Measurements from ENCODE around the gene THOC2.
"Not testable (repeated sequence)": the region's sequence is repeated elsewhere in the genome, so short reads cannot be mapped to it uniquely, and the experiment has no call there.

Gene THOC2

DNA sequence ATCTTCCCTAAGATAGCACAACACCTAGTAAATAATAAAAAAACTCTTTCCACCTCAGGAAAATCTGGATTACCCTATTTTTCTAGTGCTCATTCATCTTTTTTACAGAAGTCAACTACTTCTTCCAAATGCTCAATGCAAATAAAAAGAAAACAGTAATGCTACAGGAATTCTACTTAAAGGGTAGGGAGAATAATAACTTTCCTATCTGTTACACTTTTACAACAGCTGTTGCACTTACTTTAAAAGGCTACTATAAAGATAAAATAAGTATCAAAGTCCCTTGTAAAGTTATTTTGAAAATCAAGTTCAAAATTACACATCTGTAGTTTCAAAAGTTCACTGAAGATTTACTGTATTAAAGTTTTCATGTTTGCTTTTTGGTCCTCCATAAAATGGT is 37.6 kb downstream of the THOC2 start:
- H3K4me3 ChIP-seq (ENCODE audit: control insufficient read depth, low read depth, low read length): no peak overlapping the region
- DNase-seq (ENCODE audit: low read depth): no peak
- TF ChIP-seq, protein P1, sequence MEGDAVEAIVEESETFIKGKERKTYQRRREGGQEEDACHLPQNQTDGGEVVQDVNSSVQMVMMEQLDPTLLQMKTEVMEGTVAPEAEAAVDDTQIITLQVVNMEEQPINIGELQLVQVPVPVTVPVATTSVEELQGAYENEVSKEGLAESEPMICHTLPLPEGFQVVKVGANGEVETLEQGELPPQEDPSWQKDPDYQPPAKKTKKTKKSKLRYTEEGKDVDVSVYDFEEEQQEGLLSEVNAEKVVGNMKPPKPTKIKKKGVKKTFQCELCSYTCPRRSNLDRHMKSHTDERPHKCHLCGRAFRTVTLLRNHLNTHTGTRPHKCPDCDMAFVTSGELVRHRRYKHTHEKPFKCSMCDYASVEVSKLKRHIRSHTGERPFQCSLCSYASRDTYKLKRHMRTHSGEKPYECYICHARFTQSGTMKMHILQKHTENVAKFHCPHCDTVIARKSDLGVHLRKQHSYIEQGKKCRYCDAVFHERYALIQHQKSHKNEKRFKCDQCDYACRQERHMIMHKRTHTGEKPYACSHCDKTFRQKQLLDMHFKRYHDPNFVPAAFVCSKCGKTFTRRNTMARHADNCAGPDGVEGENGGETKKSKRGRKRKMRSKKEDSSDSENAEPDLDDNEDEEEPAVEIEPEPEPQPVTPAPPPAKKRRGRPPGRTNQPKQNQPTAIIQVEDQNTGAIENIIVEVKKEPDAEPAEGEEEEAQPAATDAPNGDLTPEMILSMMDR (conservative IDR thresholded peaks at IDR 0.05; ENCODE audit: control insufficient read depth, insufficient read depth, low read depth, low read length): no peak

DNA sequence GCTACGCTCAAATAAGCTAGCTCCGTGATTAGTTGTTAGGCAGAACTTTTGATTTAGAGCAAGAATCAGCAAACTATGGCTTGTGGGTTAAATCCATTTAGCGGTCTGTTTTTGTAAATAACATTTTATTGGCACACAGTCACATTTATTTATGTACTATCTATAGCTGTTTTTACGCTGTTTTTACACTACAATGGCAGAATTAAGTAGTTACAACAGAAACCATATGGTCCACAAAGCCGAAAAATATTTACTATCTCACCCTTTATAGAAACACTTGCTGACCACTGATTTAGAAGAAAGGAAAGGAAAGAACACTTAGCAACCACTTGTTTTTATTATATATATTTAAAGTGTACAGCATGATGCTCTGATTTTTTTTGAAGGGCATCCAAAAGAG is 41.1 kb downstream of the THOC2 start:
- DNase-seq (ENCODE audit: low read depth): no peak
- TF ChIP-seq, protein P1 (conservative IDR thresholded peaks at IDR 0.05; ENCODE audit: control insufficient read depth, insufficient read depth, low read depth, low read length): no peak
- H3K4me3 ChIP-seq (ENCODE audit: control insufficient read depth, low read depth, low read length): no peak overlapping the region

DNA sequence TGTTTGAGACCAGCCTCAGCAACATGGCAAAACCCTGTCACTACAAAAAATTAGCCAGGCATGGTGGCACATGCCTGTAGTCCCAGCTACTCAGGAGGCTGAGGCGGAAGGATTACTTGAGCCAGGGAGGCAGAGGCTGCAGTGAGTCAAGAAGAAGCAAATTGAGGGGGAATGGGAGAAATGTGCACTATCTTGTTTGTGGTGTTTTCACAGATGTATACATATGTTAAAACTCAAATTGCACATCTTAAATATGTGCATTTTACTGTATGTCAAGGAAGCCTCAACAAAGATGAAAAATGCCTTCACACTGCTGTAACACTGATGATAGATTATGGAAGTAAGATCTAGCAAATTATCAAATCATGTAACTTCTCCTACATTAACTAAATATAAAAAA is 44.3 kb downstream of the THOC2 start:
- no peak for DNase-seq (ENCODE audit: low read depth)
- no peak overlapping the region for H3K4me3 ChIP-seq (ENCODE audit: control insufficient read depth, low read depth, low read length)
- TF ChIP-seq, protein P1 (conservative IDR thresholded peaks at IDR 0.05; ENCODE audit: control insufficient read depth, insufficient read depth, low read depth, low read length): no peak

DNA sequence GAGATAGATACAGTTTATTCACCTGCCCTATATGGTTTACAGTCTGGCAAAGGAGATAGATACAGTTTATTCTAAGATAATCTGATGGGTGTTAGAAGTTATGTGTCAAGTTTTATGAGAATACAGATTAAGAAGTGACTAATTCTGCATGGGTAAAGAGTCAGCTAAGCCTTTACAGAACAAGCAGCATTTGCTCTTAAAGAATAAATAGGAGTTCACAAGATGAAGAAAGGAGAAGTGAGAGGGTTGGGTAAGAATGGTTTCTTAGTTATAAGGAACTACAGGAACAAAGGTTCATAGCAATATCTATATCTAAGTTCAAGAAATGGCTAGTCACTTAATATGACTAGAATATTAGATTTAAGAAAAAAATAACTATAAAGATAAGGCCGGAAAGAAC is 47.6 kb downstream of the THOC2 start:
- no peak for DNase-seq (ENCODE audit: low read depth)
- H3K4me3 ChIP-seq (ENCODE audit: control insufficient read depth, low read depth, low read length): no peak overlapping the region
- TF ChIP-seq, protein P1 (conservative IDR thresholded peaks at IDR 0.05; ENCODE audit: control insufficient read depth, insufficient read depth, low read depth, low read length): no peak

DNA sequence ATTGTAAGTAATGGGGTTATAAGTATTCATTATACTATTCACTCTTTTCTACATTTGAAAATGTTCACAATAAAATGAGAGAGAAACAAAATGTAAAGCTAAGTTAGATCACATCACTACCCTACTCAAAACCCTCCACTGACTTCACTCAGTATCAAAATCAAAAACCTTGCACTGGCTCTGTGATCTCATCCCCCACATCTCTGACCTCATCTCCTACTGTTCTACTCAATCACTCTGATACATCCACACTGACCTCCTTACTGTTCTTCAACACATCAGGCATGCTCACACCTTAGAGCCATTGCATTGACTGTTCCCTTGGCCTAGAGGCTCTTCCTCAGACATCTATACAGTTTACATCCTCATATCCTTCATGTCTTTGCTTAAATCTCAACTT is 50.7 kb downstream of the THOC2 start:
- H3K4me3 ChIP-seq (ENCODE audit: control insufficient read depth, low read depth, low read length): no peak overlapping the region
- TF ChIP-seq, protein P1 (conservative IDR thresholded peaks at IDR 0.05; ENCODE audit: control insufficient read depth, insufficient read depth, low read depth, low read length): no peak
- no peak for DNase-seq (ENCODE audit: low read depth)

DNA sequence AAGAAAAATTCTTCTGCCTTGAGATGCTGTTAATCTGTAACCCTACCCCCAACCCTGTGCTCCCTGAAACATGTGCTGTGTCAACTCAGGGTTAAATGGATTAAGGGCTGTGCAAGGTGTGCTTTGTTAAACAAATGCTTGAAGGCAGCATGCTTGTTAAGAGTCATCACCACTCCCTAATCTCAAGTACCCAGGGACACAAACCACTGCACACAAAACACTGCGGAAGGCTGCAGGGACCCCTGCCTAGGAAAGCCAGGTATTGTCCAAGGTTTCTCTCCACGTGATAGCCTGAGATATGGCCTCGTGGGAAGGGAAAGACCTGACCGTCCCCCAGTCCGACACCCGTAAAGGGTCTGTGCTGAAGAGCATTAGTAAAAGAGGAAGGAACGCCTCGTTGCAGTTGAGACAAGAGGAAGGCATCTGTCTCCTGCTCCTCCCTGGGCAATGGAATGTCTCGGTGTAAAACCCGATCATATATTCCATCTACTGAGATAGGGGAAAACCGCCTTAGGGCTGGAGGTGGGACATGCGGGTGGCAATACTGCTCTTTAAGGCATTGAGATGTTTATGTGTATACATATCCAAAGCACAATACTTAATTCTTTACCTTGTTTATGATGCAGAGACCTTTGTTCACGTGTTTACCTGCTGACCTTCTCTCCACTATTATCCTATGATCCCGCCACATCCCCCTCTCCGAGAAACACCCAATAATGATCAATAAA is 53.0 kb downstream of the THOC2 start:
- DNase-seq (ENCODE audit: low read depth): not testable (repeated sequence)

DNA sequence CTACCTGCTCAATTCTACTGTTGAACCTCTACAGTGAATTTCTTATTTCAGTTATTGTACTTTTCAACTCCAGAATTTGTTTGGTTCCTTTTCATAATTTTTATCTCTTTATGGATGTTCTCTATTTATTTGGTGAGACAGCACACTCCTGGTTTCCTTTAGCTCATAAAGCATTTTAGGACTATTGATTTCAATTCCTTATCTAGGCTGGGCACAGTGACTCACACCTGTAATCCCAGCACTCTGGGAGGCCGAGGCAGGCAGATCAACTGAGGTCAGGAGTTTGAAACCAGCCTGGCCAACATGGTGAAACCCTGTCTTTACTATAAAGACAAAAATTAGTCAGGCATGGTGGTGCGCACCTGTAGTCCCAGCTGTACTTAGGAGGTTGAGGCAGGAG is 57.7 kb downstream of the THOC2 start:
- TF ChIP-seq, protein P1 (conservative IDR thresholded peaks at IDR 0.05; ENCODE audit: control insufficient read depth, insufficient read depth, low read depth, low read length): no peak
- H3K4me3 ChIP-seq (ENCODE audit: control insufficient read depth, low read depth, low read length): no peak overlapping the region
- DNase-seq (ENCODE audit: low read depth): no peak

More for the DNA sequence above, 53.0 kb downstream of the THOC2 start:
- not testable (repeated sequence) for H3K4me3 ChIP-seq (ENCODE audit: control insufficient read depth, low read depth, low read length)
